HL-60 (cell line): ENCODE measurements around the gene QSOX2.

Experiments used
- CTCF ChIP-seq: IDR thresholded peaks from one replicate; pipeline ENCODE4 v1.5.1; 2011; ENCODE audit warnings: low read length, control low read depth, inconsistent platforms; ENCODE audit not compliant: insufficient read depth
- POLR2AphosphoS5 ChIP-seq: IDR thresholded peaks from 2 replicates; pipeline ENCODE4 v1.6.1; 2012; ENCODE audit warnings: low read depth
- REST ChIP-seq: IDR thresholded peaks from 2 replicates; pipeline ENCODE4 v1.6.1; 2012; ENCODE audit warnings: low read depth; ENCODE audit not compliant: insufficient replicate concordance
- SPI1 ChIP-seq: IDR thresholded peaks from 2 replicates; pipeline ENCODE4 v1.6.1; 2012; ENCODE audit warnings: low read depth, mild to moderate bottlenecking, borderline replicate concordance

GRCh38 chr9:136187197-136187596 lies 58.4 kb downstream of the QSOX2 start:
- TF ChIP-seq REST (no peak), CTCF (no peak), POLR2AphosphoS5 (no peak), SPI1 (no peak)
